HG03159 (cell line): ENCODE data around the gene ADGRL1.
"Not testable (repeated sequence)": the region's sequence is repeated elsewhere in the genome, so short reads cannot be mapped to it uniquely, and the experiment has no call there.

Experiments used
- ATAC-seq: cut with Tn5 transposase; IDR thresholded peaks from one replicate; pipeline ENCODE4 v1.9.1; 2021; ENCODE audit warnings: mild to moderate bottlenecking, moderate library complexity; ENCODE audit not compliant: unreplicated experiment

Gene ADGRL1

GRCh38 chr19:14195216-14195615 lies 10.8 kb downstream of the ADGRL1 start:
- not testable (repeated sequence) for ATAC-seq

- no peak for ATAC-seq
Observed at GRCh38 chr19:14189415-14189814, 16.6 kb downstream of the ADGRL1 start.

- ATAC-seq = not testable (repeated sequence)
Observed at GRCh38 chr19:14188086-14188485, 17.9 kb downstream of the ADGRL1 start.

GRCh38 chr19:14187561-14187960 lies 18.4 kb downstream of the ADGRL1 start:
- no peak for ATAC-seq

- not testable (repeated sequence) for ATAC-seq
Observed at GRCh38 chr19:14186684-14187083, 19.3 kb downstream of the ADGRL1 start.

- not testable (repeated sequence) for ATAC-seq
Observed at GRCh38 chr19:14185691-14186090, 20.3 kb downstream of the ADGRL1 start.

- ATAC-seq = no peak
Observed at GRCh38 chr19:14185158-14185557, 20.8 kb downstream of the ADGRL1 start.

- no peak for ATAC-seq
Observed at GRCh38 chr19:14183741-14184350, 22.1 kb downstream of the ADGRL1 start.

GRCh38 chr19:14182476-14182875 lies 23.5 kb downstream of the ADGRL1 start:
- no peak for ATAC-seq

- no peak for ATAC-seq
Observed at GRCh38 chr19:14181906-14182305, 24.1 kb downstream of the ADGRL1 start.

- not testable (repeated sequence) for ATAC-seq
Observed at GRCh38 chr19:14181199-14181598, 24.8 kb downstream of the ADGRL1 start.

- ATAC-seq = no peak
Observed at GRCh38 chr19:14177496-14178074, 28.4 kb downstream of the ADGRL1 start.

- ATAC-seq = no peak
Observed at GRCh38 chr19:14175351-14175792, 30.6 kb downstream of the ADGRL1 start.

- ATAC-seq = no peak
Observed at GRCh38 chr19:14174883-14175282, 31.1 kb downstream of the ADGRL1 start.

- ATAC-seq = no peak
Observed at GRCh38 chr19:14168993-14169392, 37.0 kb downstream of the ADGRL1 start.

GRCh38 chr19:14168259-14168972 lies 37.6 kb downstream of the ADGRL1 start:
- no peak for ATAC-seq

GRCh38 chr19:14167576-14168138 lies 38.3 kb downstream of the ADGRL1 start:
- ATAC-seq = no peak

GRCh38 chr19:14166999-14167575 lies 38.9 kb downstream of the ADGRL1 start:
- no peak for ATAC-seq

GRCh38 chr19:14165990-14166830 lies 39.8 kb downstream of the ADGRL1 start:
- no peak for ATAC-seq

GRCh38 chr19:14164724-14165493 lies 41.1 kb downstream of the ADGRL1 start:
- ATAC-seq = no peak
